Spleen (tissue), 11 donors: ENCODE measurements around the gene SMAD1. TPM values are rescaled to one million over a fixed set of nuclear protein-coding genes. Genes with fewer than 3 reads are reported as not detected.
"Not testable (repeated sequence)": the region's sequence is repeated elsewhere in the genome, so short reads cannot be mapped to it uniquely, and the experiment has no call there.

Experiments used
- DNase-seq: peaks from one replicate; pipeline ENCODE4 v3.0.0-alpha.2; 2020
- H3K27ac ChIP-seq, 8 donors: fragments of 200-600 bp; sonication (generic) in 7 of 8; 1 replicate in 4 of 8; 2 replicates in 4 of 8; pipeline versions ENCODE4 v1.5.0 to v1.8.0; 2016 to 2021; ENCODE audit warnings: inconsistent platforms in 4 of 8, mild to moderate bottlenecking in 4 of 8, moderate library complexity in 1 of 8
- H3K27me3 ChIP-seq, 7 donors: fragments of 200-600 bp; sonication (generic) in 6 of 7; replicated peaks in 1 of 7; 1 replicate in 4 of 7; 2 replicates in 3 of 7; pipeline versions ENCODE4 v1.5.0 to v1.8.0; 2016 to 2021; ENCODE audit warnings: inconsistent platforms in 3 of 7, mild to moderate bottlenecking in 1 of 7
- H3K36me3 ChIP-seq, 6 donors: fragments of 200-600 bp; sonication (generic) in 5 of 6; 1 replicate in 4 of 6; 2 replicates in 2 of 6; pipeline versions ENCODE4 v1.5.0 to v1.8.0; 2016 to 2021; ENCODE audit warnings: inconsistent platforms in 2 of 6
- H3K4me1 ChIP-seq, 6 donors: fragments of 200-600 bp; sonication (generic) in 5 of 6; 1 replicate in 3 of 6; 2 replicates in 3 of 6; pipeline versions ENCODE4 v1.5.0 to v1.8.0; 2016 to 2021; ENCODE audit warnings: inconsistent platforms in 3 of 6
- H3K4me3 ChIP-seq, 8 donors: fragments of 200-600 bp; sonication (generic) in 7 of 8; 1 replicate in 4 of 8; 2 replicates in 4 of 8; pipeline versions ENCODE4 v1.5.0 to v1.8.0; 2016 to 2021; ENCODE audit warnings: inconsistent platforms in 4 of 8, mild to moderate bottlenecking in 4 of 8, moderate library complexity in 2 of 8
- H3K9me3 ChIP-seq, 8 donors: fragments of 200-600 bp; sonication (generic) in 7 of 8; 1 replicate in 4 of 8; 2 replicates in 4 of 8; pipeline versions ENCODE4 v1.5.0 to v1.8.0; 2016 to 2021; ENCODE audit warnings: inconsistent platforms in 4 of 8
- CTCF ChIP-seq, 11 experiments: fragments of 200-600 bp in 7 of 11; fragments of 450-650 bp in 4 of 11; sonication (generic) in 4 of 11; IDR thresholded peaks in 8 of 11; conservative IDR thresholded peaks in 3 of 11; 1 replicate in 7 of 11; 2 replicates in 4 of 11; pipeline versions ENCODE4 v1.4.0 to v1.8.0; 2016 to 2021; ENCODE audit warnings: antibody characterized with exemption in 11 of 11, inconsistent platforms in 4 of 11, mild to moderate bottlenecking in 1 of 11
- POLR2A ChIP-seq, 3 donors: fragments of 450-650 bp; IDR thresholded peaks; one replicate each; pipeline ENCODE4 v1.5.1; 2017; ENCODE audit warnings: antibody characterized with exemption in 3 of 3, mild to moderate bottlenecking in 1 of 3
- POLR2AphosphoS5 ChIP-seq, 3 donors: sonication (generic); formaldehyde crosslinking; IDR thresholded peaks; one replicate each; pipeline ENCODE4 v1.5.1; 2017; ENCODE audit warnings: antibody characterized with exemption in 3 of 3
- WGBS, 5 donors: extraction: QIAGEN DNeasy Blood & Tissue Kit in 3 of 5; methylation state at CpG; one replicate each; pipeline versions ENCODE4 v1.1.5 to v1.1.7; 2013 to 2018; 5-methylcytosine and 5-hydroxymethylcytosine counted together
- intact Hi-C: fragments of 100-400 bp; cut with DNase I; formaldehyde crosslinking; loops from one replicate; pipeline ENCODE4 v1.15.0; 2023; ENCODE audit warnings: low total_unique reads
- polyA plus RNA-seq, 3 donors: library from polyadenylated mRNA; stranded (reverse); fragments of 200-250 nt; gene quantifications; one replicate each; pipeline ENCODE4 v1.2.1, GENCODE V29; 2013
- total RNA-seq, 7 donors: library from RNA; depleted of rRNA in 3 of 7; stranded (reverse); fragments of >200 nt in 3 of 7; fragmentation: NEBNext Ultra II Directional in 4 of 7; extraction: Animal tissue kit (Norgen Biotek cat#: 25700) in 4 of 7; gene quantifications; one replicate each; pipeline versions ENCODE4 v1.1.0 to v1.2.1, GENCODE V29; 2016 to 2021
- donor health status: healthy with polysubstance abuse.
- donor health status: DM: no; HTN: no; CAD: no; lungs with moderate emphysema.
- donor health status: DM: no; HTN: no; CAD: no.
- donor health status: Bipolar disorder and iron deficiency.
- donor health status: healthy.
- donor health status: DM: no; HTN: no; CAD: no.
- donor health status: DM: yes; HTN: yes; CAD: no.

SMAD1 gene
- total and polyA plus RNA-seq, 10 donors, result 2.8 to 48.2 (median 28.7) TPM

- DNase-seq, result no peak
- H3K4me1 ChIP-seq, result peaks cover 2 to 29% (median 14%) of the 10 kb centered on the region in 6 donors
- 28 to 46% (median 37%) methylated on average over 2 of the region's 2 CpGs for WGBS, 5 donors
- peak overlapping the region in 3 of 8 donors; percentile 0 to 30 (median 23) for H3K27ac ChIP-seq
- no peaks in the 10 kb centered on the region for H3K27me3 ChIP-seq
- no peak for TF ChIP-seq POLR2A (IDR thresholded peaks at IDR 0.05)
- TF ChIP-seq POLR2AphosphoS5 (IDR thresholded peaks at IDR 0.05), result peak in 2 of 3 donors; percentile 32 to 37
- intact Hi-C loops, result no loop called here
- H3K36me3 ChIP-seq, result no peaks in the 10 kb centered on the region
- H3K4me3 ChIP-seq, result no peak overlapping the region
- no peaks in the 10 kb centered on the region for H3K9me3 ChIP-seq
These were observed 49.6 kb downstream of the SMAD1 start for GRCh38 chr4:145531223-145531622.

- Histone ChIP-seq H3K36me3 (no peaks in the 10 kb centered on the region), H3K9me3 (no peaks in the 10 kb centered on the region), H3K27me3 (no peaks in the 10 kb centered on the region), H3K27ac (peak overlapping the region in 3 of 8 donors; percentile 0 to 30 (median 23)), H3K4me3 (no peak overlapping the region), H3K4me1 (peaks cover 2 to 29% (median 14%) of the 10 kb centered on the region in 6 donors)
- intact Hi-C loops, result no loop called here
- no peak for DNase-seq
- TF ChIP-seq POLR2A (IDR thresholded peaks at IDR 0.05) (no peak), POLR2AphosphoS5 (IDR thresholded peaks at IDR 0.05) (no peak), CTCF (IDR thresholded peaks at IDR 0.05 in 8 of 11, conservative IDR thresholded peaks at IDR 0.05 in 3 of 11) (no peak)
- WGBS, 5 donors, result 79 to 86% (median 85%) methylated on average over 5 of the region's 5 CpGs
These were observed 50.2 kb downstream of the SMAD1 start for GRCh38 chr4:145531859-145532258.

- 83 to 92% (median 90%) methylated on average over 4 of the region's 4 CpGs for WGBS, 5 donors
- Histone ChIP-seq H3K9me3 (no peaks in the 10 kb centered on the region), H3K27me3 (no peaks in the 10 kb centered on the region), H3K4me1 (peaks cover 2 to 29% (median 14%) of the 10 kb centered on the region in 6 donors), H3K36me3 (no peaks in the 10 kb centered on the region), H3K4me3 (no peak overlapping the region), H3K27ac (no peak overlapping the region)
- TF ChIP-seq POLR2A (IDR thresholded peaks at IDR 0.05), result no peak
- no peak for TF ChIP-seq POLR2AphosphoS5 (IDR thresholded peaks at IDR 0.05)
- no peak for TF ChIP-seq CTCF (IDR thresholded peaks at IDR 0.05 in 8 of 11, conservative IDR thresholded peaks at IDR 0.05 in 3 of 11)
- no peak for DNase-seq
- intact Hi-C loops, result no loop called here
These were observed 51.3 kb downstream of the SMAD1 start for GRCh38 chr4:145533001-145533400.

GRCh38 chr4:145533415-145533814, 51.8 kb downstream of the SMAD1 start:
- H3K27me3 ChIP-seq, H3K36me3 ChIP-seq, H3K4me3 ChIP-seq, DNase-seq, intact Hi-C loops, H3K9me3 ChIP-seq, H3K27ac ChIP-seq: not testable (repeated sequence)
- peaks cover 2 to 29% (median 14%) of the 10 kb centered on the region in 6 donors for H3K4me1 ChIP-seq
- WGBS, 5 donors, result 92 to 99% (median 97%) methylated on average over 3 of the region's 3 CpGs

- no peaks in the 10 kb centered on the region for H3K36me3 ChIP-seq
- peaks cover 2 to 34% (median 14%) of the 10 kb centered on the region in 6 donors for H3K4me1 ChIP-seq
- no peak overlapping the region for H3K27ac ChIP-seq
- no peak for DNase-seq
- WGBS, 5 donors, result 88 to 94% (median 89%) methylated on average over 1 of the region's 1 CpG
- H3K27me3 ChIP-seq, result no peaks in the 10 kb centered on the region
- no peaks in the 10 kb centered on the region for H3K9me3 ChIP-seq
- H3K4me3 ChIP-seq, result no peak overlapping the region
- intact Hi-C loops, result no loop called here
- TF ChIP-seq POLR2A (IDR thresholded peaks at IDR 0.05) (no peak), CTCF (IDR thresholded peaks at IDR 0.05 in 8 of 11, conservative IDR thresholded peaks at IDR 0.05 in 3 of 11) (no peak), POLR2AphosphoS5 (IDR thresholded peaks at IDR 0.05) (no peak)
These were observed 52.3 kb downstream of the SMAD1 start for GRCh38 chr4:145533961-145534360.
